ENCODE data around the gene SDK1. TPM values are rescaled to one million over a fixed set of nuclear protein-coding genes. Genes with fewer than 3 reads are reported as not detected.
"Not testable (repeated sequence)": the region's sequence is repeated elsewhere in the genome, so short reads cannot be mapped to it uniquely, and the experiment has no call there.

The SDK1 gene
- total RNA-seq, 2 experiments from 2014 or later = 0.20 to 0.25 TPM

- POLR2A ChIA-PET = no interaction called here
- no peaks in the 10 kb centered on the region for H3K4me1 Mint-ChIP-seq
- no peaks in the 10 kb centered on the region for H3K9me3 Mint-ChIP-seq
- H3K36me3 Mint-ChIP-seq = no peaks in the 10 kb centered on the region
- ATAC-seq (ENCODE audit: low read depth) = no peak
- peaks cover 2% of the 10 kb centered on the region for H3K27me3 Mint-ChIP-seq
- no peak overlapping the region for H3K4me3 Mint-ChIP-seq
- no peak overlapping the region for H3K27ac Mint-ChIP-seq
- no peak for DNase-seq
Observed at GRCh38 chr7:4230352-4230751, 929.3 kb downstream of the SDK1 start.

GRCh38 chr7:4233146-4233545 is 932.1 kb downstream of the SDK1 start:
- POLR2A ChIA-PET = no interaction called here
- no peak overlapping the region for H3K4me3 Mint-ChIP-seq
- no peak for ATAC-seq (ENCODE audit: low read depth)
- H3K27ac Mint-ChIP-seq = no peak overlapping the region
- H3K4me1 Mint-ChIP-seq = no peaks in the 10 kb centered on the region
- no peaks in the 10 kb centered on the region for H3K9me3 Mint-ChIP-seq
- H3K36me3 Mint-ChIP-seq = no peaks in the 10 kb centered on the region
- no peak for DNase-seq
- peaks cover 4% of the 10 kb centered on the region for H3K27me3 Mint-ChIP-seq

- Mint-ChIP-seq H3K36me3 (no peaks in the 10 kb centered on the region), H3K4me3 (no peak overlapping the region), H3K27ac (no peak overlapping the region), H3K4me1 (no peaks in the 10 kb centered on the region), H3K9me3 (no peaks in the 10 kb centered on the region), H3K27me3 (peaks cover 4% of the 10 kb centered on the region)
- no peak for ATAC-seq (ENCODE audit: low read depth)
- no peak for DNase-seq
- POLR2A ChIA-PET = no interaction called here
Observed at GRCh38 chr7:4233621-4234497, 932.8 kb downstream of the SDK1 start.

GRCh38 chr7:4234498-4234855 is 933.4 kb downstream of the SDK1 start:
- H3K9me3 Mint-ChIP-seq = no peaks in the 10 kb centered on the region
- no peak for DNase-seq
- no peak overlapping the region for H3K27ac Mint-ChIP-seq
- no peaks in the 10 kb centered on the region for H3K4me1 Mint-ChIP-seq
- no peak for ATAC-seq (ENCODE audit: low read depth)
- H3K4me3 Mint-ChIP-seq = no peak overlapping the region
- POLR2A ChIA-PET = no interaction called here
- no peaks in the 10 kb centered on the region for H3K36me3 Mint-ChIP-seq
- H3K27me3 Mint-ChIP-seq = peaks cover 4% of the 10 kb centered on the region

- Mint-ChIP-seq H3K4me1 (no peaks in the 10 kb centered on the region), H3K4me3 (no peak overlapping the region), H3K36me3 (no peaks in the 10 kb centered on the region), H3K27me3 (peaks cover 4% of the 10 kb centered on the region), H3K27ac (no peak overlapping the region), H3K9me3 (no peaks in the 10 kb centered on the region)
- POLR2A ChIA-PET = no interaction called here
- no peak for ATAC-seq (ENCODE audit: low read depth)
- no peak for DNase-seq
Observed at GRCh38 chr7:4234886-4235285, 933.8 kb downstream of the SDK1 start.

GRCh38 chr7:4235596-4235995 is 934.5 kb downstream of the SDK1 start:
- DNase-seq (no peak), ATAC-seq (ENCODE audit: low read depth) (no peak)
- Mint-ChIP-seq H3K4me3 (no peak overlapping the region), H3K36me3 (no peaks in the 10 kb centered on the region), H3K27ac (no peak overlapping the region), H3K4me1 (peaks cover 3% of the 10 kb centered on the region), H3K9me3 (no peaks in the 10 kb centered on the region), H3K27me3 (peaks cover 4% of the 10 kb centered on the region)
- POLR2A ChIA-PET = no interaction called here

GRCh38 chr7:4236389-4236788 is 935.3 kb downstream of the SDK1 start:
- peaks cover 6% of the 10 kb centered on the region for H3K4me1 Mint-ChIP-seq
- peaks cover 1% of the 10 kb centered on the region for H3K27me3 Mint-ChIP-seq
- no peaks in the 10 kb centered on the region for H3K9me3 Mint-ChIP-seq
- no peaks in the 10 kb centered on the region for H3K36me3 Mint-ChIP-seq
- no peak overlapping the region for H3K27ac Mint-ChIP-seq
- DNase-seq (no peak), ATAC-seq (ENCODE audit: low read depth) (no peak)
- H3K4me3 Mint-ChIP-seq = no peak overlapping the region
- POLR2A ChIA-PET = no interaction called here

- H3K36me3 Mint-ChIP-seq; H3K27ac Mint-ChIP-seq; H3K27me3 Mint-ChIP-seq; DNase-seq; H3K4me1 Mint-ChIP-seq; H3K9me3 Mint-ChIP-seq; H3K4me3 Mint-ChIP-seq; ATAC-seq (ENCODE audit: low read depth); POLR2A ChIA-PET: not testable (repeated sequence)
Observed at GRCh38 chr7:4236873-4237272, 935.8 kb downstream of the SDK1 start.

GRCh38 chr7:4237296-4238235 is 936.5 kb downstream of the SDK1 start:
- Mint-ChIP-seq H3K36me3 (no peaks in the 10 kb centered on the region), H3K4me3 (no peak overlapping the region)
- ATAC-seq (ENCODE audit: low read depth) = no peak

GRCh38 chr7:4238861-4239260 is 937.8 kb downstream of the SDK1 start:
- H3K36me3 Mint-ChIP-seq = no peaks in the 10 kb centered on the region
- H3K4me3 Mint-ChIP-seq = no peak overlapping the region
- H3K27me3 Mint-ChIP-seq = peaks cover 1% of the 10 kb centered on the region
- H3K4me1 Mint-ChIP-seq = peaks cover 6% of the 10 kb centered on the region
- no peak overlapping the region for H3K27ac Mint-ChIP-seq
- no peak for DNase-seq
- ATAC-seq (ENCODE audit: low read depth) = no peak
- POLR2A ChIA-PET = no interaction called here
- H3K9me3 Mint-ChIP-seq = peaks cover 3% of the 10 kb centered on the region

More at GRCh38 chr7:4237296-4238235, 936.5 kb downstream of the SDK1 start:
- Mint-ChIP-seq H3K27me3 (peaks cover 1% of the 10 kb centered on the region), H3K4me1 (peaks cover 6% of the 10 kb centered on the region), H3K9me3 (peaks cover 1% of the 10 kb centered on the region), H3K27ac (no peak overlapping the region)
- POLR2A ChIA-PET = no interaction called here
- no peak for DNase-seq

GRCh38 chr7:4240042-4240441 is 939.0 kb downstream of the SDK1 start:
- Mint-ChIP-seq H3K9me3 (peaks cover 3% of the 10 kb centered on the region), H3K4me1 (peaks cover 6% of the 10 kb centered on the region), H3K27me3 (peaks cover 1% of the 10 kb centered on the region), H3K27ac (no peak overlapping the region), H3K36me3 (no peaks in the 10 kb centered on the region), H3K4me3 (no peak overlapping the region)
- POLR2A ChIA-PET = no interaction called here
- ATAC-seq (ENCODE audit: low read depth) (no peak), DNase-seq (no peak)

- Mint-ChIP-seq H3K27ac (no peak overlapping the region), H3K4me3 (no peak overlapping the region), H3K9me3 (peaks cover 3% of the 10 kb centered on the region), H3K36me3 (no peaks in the 10 kb centered on the region), H3K4me1 (peaks cover 6% of the 10 kb centered on the region), H3K27me3 (peaks cover 1% of the 10 kb centered on the region)
- DNase-seq (no peak), ATAC-seq (ENCODE audit: low read depth) (no peak)
- POLR2A ChIA-PET = no interaction called here
Observed at GRCh38 chr7:4240520-4241303, 939.7 kb downstream of the SDK1 start.

GRCh38 chr7:4241304-4241612 is 940.2 kb downstream of the SDK1 start:
- Mint-ChIP-seq H3K4me3 (no peak overlapping the region), H3K27ac (no peak overlapping the region), H3K4me1 (peaks cover 6% of the 10 kb centered on the region), H3K27me3 (peaks cover 1% of the 10 kb centered on the region), H3K9me3 (peaks cover 3% of the 10 kb centered on the region), H3K36me3 (no peaks in the 10 kb centered on the region)
- DNase-seq = no peak
- ATAC-seq (ENCODE audit: low read depth) = no peak
- POLR2A ChIA-PET = no interaction called here

Measured in activated naive CD8-positive, alpha-beta T cell treated with anti-CD3 and anti-CD28 coated beads, Interleukin-2, amount 10 ng/mL, durations not matched to agents 7 days and 5 days (primary cell).